ENCODE data around the gene NAMPT. TPM values are rescaled to one million over a fixed set of nuclear protein-coding genes. Genes with fewer than 3 reads are reported as not detected.
"Not testable (repeated sequence)": the region's sequence is repeated elsewhere in the genome, so short reads cannot be mapped to it uniquely, and the experiment has no call there.

The NAMPT gene
- total RNA-seq, 4 donors from 2014 or later = 274 to 823 (median 604) TPM

- Histone ChIP-seq H3K27me3 (no peaks in the 10 kb centered on the region), H3K36me3 (no peaks in the 10 kb centered on the region), H3K4me3 (no peak overlapping the region), H3K27ac (no peak overlapping the region), H3K4me1 (peaks cover 0 to 17% (median 10%) of the 10 kb centered on the region in 3 donors), H3K9me3 (no peaks in the 10 kb centered on the region)
- no peak for DNase-seq
- intact Hi-C loops (cut with DNase I) = no loop called here
- TF ChIP-seq, protein P1, sequence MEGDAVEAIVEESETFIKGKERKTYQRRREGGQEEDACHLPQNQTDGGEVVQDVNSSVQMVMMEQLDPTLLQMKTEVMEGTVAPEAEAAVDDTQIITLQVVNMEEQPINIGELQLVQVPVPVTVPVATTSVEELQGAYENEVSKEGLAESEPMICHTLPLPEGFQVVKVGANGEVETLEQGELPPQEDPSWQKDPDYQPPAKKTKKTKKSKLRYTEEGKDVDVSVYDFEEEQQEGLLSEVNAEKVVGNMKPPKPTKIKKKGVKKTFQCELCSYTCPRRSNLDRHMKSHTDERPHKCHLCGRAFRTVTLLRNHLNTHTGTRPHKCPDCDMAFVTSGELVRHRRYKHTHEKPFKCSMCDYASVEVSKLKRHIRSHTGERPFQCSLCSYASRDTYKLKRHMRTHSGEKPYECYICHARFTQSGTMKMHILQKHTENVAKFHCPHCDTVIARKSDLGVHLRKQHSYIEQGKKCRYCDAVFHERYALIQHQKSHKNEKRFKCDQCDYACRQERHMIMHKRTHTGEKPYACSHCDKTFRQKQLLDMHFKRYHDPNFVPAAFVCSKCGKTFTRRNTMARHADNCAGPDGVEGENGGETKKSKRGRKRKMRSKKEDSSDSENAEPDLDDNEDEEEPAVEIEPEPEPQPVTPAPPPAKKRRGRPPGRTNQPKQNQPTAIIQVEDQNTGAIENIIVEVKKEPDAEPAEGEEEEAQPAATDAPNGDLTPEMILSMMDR (IDR thresholded peaks at IDR 0.05) = no peak
- TF ChIP-seq POLR2A (IDR thresholded peaks at IDR 0.05) = no peak
- whole genome bisulfite sequencing, 2 donors = 75 to 80% methylated on average over 11 of the region's 11 CpGs
Observed at GRCh38 chr7:106327538-106328481, 43.0 kb upstream of the NAMPT start.

GRCh38 chr7:106326594-106327537, 42.1 kb upstream of the NAMPT start:
- H3K27ac ChIP-seq = no peak overlapping the region
- no peak overlapping the region for H3K4me3 ChIP-seq
- DNase-seq = no peak
- TF ChIP-seq, protein P1 (IDR thresholded peaks at IDR 0.05) = no peak
- no peak for TF ChIP-seq POLR2A (IDR thresholded peaks at IDR 0.05)
- intact Hi-C loops (cut with DNase I) = no loop called here
- H3K27me3 ChIP-seq = no peaks in the 10 kb centered on the region
- H3K36me3 ChIP-seq = no peaks in the 10 kb centered on the region
- no peaks in the 10 kb centered on the region for H3K9me3 ChIP-seq
- peaks cover 0 to 17% (median 10%) of the 10 kb centered on the region in 3 donors for H3K4me1 ChIP-seq
- WGBS, 2 donors = 82 to 83% methylated on average over 7 of the region's 7 CpGs

GRCh38 chr7:106324509-106324908, 39.7 kb upstream of the NAMPT start:
- 88% methylated on average over 2 of the region's 2 CpGs for WGBS, 2 donors
- intact Hi-C loops (cut with DNase I); H3K9me3 ChIP-seq; H3K4me1 ChIP-seq; H3K4me3 ChIP-seq; DNase-seq; H3K27me3 ChIP-seq; H3K36me3 ChIP-seq; H3K27ac ChIP-seq: not testable (repeated sequence)

- WGBS, 2 donors = 61 to 69% methylated on average over 4 to 6 of the region's 9 CpGs
Observed at GRCh38 chr7:106320254-106320770, 35.5 kb upstream of the NAMPT start.

DNA sequence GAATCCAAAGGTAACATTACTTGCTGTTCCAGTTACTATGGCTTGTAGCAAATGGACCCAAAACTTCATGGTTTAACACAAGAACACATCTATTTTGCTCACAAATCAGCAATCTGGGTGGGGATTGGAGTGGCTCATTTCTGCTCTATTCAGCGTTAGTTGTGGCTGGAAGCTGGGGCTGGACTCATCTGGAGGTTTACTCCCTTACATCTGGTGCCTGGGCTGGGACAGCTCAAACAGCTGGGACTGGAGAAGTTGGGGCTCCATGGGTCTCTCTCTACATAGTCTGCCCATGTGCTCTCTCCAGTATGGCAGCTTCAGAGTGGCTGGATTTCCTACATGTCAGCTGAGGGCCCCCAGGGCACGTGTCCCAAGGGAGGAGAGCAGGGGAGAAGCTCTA, 33.7 kb upstream of the NAMPT start:
- no peak overlapping the region for H3K4me3 ChIP-seq
- peaks cover 0 to 3% (median 0%) of the 10 kb centered on the region in 4 donors for H3K27me3 ChIP-seq
- no peaks in the 10 kb centered on the region for H3K9me3 ChIP-seq
- H3K36me3 ChIP-seq = no peaks in the 10 kb centered on the region
- TF ChIP-seq POLR2A (IDR thresholded peaks at IDR 0.05) = no peak
- TF ChIP-seq, protein P1 (IDR thresholded peaks at IDR 0.05) = no peak
- 70 to 100% methylated on average over 1 to 2 of the region's 2 CpGs for WGBS, 2 donors
- intact Hi-C loops (cut with DNase I) = no loop called here
- DNase-seq = no peak
- no peaks in the 10 kb centered on the region for H3K4me1 ChIP-seq
- no peak overlapping the region for H3K27ac ChIP-seq

More at GRCh38 chr7:106320254-106320770, 35.5 kb upstream of the NAMPT start:
- intact Hi-C loops (cut with DNase I); DNase-seq; H3K4me3 ChIP-seq; H3K27ac ChIP-seq; H3K36me3 ChIP-seq; H3K4me1 ChIP-seq; H3K9me3 ChIP-seq; H3K27me3 ChIP-seq: not testable (repeated sequence)

Data from esophagus squamous epithelium (tissue), 5 donors.